ENCODE measurements around the gene PLEKHH2.
"Not testable (repeated sequence)": the region's sequence is repeated elsewhere in the genome, so short reads cannot be mapped to it uniquely, and the experiment has no call there.

Gene PLEKHH2

DNA sequence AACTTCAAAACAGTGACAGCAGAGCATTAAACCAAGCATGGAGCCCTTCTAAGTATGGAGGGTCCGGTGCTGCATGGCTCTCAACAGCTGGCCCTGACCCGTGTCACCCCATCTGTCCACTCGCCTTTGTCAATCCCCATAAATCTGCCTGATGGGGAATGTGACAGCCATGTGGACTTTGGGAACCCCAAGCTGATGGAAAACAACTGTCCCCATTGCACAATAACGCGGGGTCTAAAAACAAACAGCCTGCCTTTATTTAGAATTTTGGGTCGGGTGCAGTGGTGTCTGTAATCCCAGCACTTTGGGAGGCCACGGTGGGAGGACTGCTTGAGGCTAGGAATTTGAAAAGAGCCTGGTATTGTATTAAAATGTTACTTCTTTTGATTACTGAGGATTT lies 24.1 kb upstream of the PLEKHH2 start:
- H3K27ac Mint-ChIP-seq = no peak overlapping the region
- no peak for DNase-seq
- H3K4me1 Mint-ChIP-seq = no peaks in the 10 kb centered on the region
- H3K27me3 Mint-ChIP-seq = peaks cover 6% of the 10 kb centered on the region
- H3K4me3 Mint-ChIP-seq = no peak overlapping the region
- CTCF ChIA-PET = interaction anchor here (1.3 to 3.0 kb wide), 2 partner anchors 16 to 161 kb away, joined by 3 to 13 read pairs; partner anchors contain the start of gene THADA
- no peaks in the 10 kb centered on the region for H3K9me3 Mint-ChIP-seq
- H3K36me3 Mint-ChIP-seq = no peaks in the 10 kb centered on the region

DNA sequence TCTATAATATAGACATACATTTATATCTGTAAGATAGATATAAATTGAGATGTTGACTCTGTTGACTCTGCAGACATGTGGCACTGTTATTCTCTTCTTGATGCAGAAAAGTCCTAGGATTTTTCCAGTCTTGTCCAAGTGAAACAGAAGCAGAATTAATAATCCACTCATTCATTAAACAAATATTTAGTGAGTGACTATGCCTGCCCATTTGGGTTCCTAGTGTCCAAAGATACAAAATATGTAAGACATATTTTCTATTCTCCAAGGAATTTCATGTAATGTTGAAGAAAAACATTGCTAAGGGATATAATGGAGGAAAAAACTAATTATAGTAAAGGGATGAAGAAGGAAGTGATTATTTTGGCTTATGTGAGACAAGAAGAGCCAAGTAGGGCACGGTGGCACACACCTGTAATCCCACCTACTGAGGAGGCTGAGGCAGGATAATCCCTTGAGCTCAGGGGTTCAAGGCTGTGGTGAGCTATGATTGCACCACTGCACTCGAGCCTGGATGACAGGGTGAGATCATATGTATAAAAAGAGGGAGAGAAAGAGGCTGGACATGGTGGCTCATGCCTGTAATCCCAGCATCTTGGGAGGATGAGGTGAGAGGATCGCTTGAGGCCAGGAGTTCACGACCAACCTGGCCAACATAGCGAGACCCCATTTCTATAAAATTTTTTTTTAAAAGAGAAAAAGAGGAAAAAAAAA lies 19.9 kb upstream of the PLEKHH2 start:
- Mint-ChIP-seq H3K9me3 (no peaks in the 10 kb centered on the region), H3K27me3 (no peaks in the 10 kb centered on the region), H3K4me3 (no peak overlapping the region), H3K27ac (no peak overlapping the region), H3K36me3 (no peaks in the 10 kb centered on the region), H3K4me1 (no peaks in the 10 kb centered on the region)
- CTCF ChIA-PET = interaction anchor here (1.6 kb wide), 1 partner anchor 261 kb away, joined by 4 read pairs; no protein-coding TSS in a partner anchor
- no peak for DNase-seq

DNA sequence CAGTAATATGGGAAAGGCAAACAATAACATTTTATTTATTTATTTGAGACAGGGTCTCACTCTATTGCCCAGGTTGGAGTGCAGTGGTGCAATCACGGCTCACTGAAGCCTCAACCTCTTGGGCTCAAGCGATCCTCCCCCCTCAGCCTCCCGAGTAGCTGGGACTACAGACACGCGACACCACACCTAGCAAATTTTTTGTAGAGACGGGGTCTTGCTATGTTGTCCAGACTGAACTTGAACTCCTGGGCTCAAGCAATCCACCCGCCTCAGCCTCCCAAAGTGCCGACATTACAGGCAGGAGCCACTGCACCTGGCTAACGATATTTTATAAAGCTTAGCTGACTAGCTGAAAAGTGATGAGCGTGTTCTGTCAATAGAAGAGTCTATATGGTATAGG lies 17.5 kb upstream of the PLEKHH2 start:
- CTCF ChIA-PET = no interaction called here
- H3K36me3 Mint-ChIP-seq = no peaks in the 10 kb centered on the region
- no peak overlapping the region for H3K27ac Mint-ChIP-seq
- H3K9me3 Mint-ChIP-seq = no peaks in the 10 kb centered on the region
- DNase-seq = no peak
- H3K4me1 Mint-ChIP-seq = no peaks in the 10 kb centered on the region
- peaks cover 8% of the 10 kb centered on the region for H3K27me3 Mint-ChIP-seq
- no peak overlapping the region for H3K4me3 Mint-ChIP-seq

DNA sequence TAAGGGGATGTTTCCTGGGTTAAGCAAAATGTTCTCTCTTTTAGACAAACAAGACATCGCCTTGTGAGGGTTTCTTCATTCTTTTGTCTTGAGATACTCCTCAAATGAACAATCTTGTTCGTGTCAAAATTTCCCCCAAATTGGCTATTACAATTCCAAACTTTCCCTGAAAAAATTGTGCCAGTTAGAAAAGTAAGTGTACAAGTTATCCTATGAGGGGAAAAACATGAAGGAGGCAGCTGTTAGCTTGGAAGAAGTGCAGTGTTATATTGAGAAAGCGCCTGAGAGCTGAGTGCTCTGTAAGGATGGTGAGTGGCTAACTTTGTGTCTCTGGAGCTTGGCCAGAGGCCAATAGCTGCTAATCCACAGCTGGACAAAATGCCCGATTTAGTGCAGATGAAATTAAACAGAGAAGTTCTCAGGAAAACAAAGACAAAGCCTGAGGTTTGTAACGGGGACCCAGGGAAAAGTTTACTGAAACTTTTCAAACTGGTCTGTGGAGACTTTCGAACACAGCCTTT lies 14.1 kb upstream of the PLEKHH2 start:
- Mint-ChIP-seq H3K27me3 (peaks cover 19% of the 10 kb centered on the region), H3K36me3 (no peaks in the 10 kb centered on the region), H3K27ac (no peak overlapping the region), H3K4me1 (no peaks in the 10 kb centered on the region), H3K4me3 (no peak overlapping the region), H3K9me3 (no peaks in the 10 kb centered on the region)
- CTCF ChIA-PET = interaction anchor here (0.8 kb wide), 1 partner anchor 12 kb away, joined by 3 read pairs; no protein-coding TSS in a partner anchor
- DNase-seq = no peak

DNA sequence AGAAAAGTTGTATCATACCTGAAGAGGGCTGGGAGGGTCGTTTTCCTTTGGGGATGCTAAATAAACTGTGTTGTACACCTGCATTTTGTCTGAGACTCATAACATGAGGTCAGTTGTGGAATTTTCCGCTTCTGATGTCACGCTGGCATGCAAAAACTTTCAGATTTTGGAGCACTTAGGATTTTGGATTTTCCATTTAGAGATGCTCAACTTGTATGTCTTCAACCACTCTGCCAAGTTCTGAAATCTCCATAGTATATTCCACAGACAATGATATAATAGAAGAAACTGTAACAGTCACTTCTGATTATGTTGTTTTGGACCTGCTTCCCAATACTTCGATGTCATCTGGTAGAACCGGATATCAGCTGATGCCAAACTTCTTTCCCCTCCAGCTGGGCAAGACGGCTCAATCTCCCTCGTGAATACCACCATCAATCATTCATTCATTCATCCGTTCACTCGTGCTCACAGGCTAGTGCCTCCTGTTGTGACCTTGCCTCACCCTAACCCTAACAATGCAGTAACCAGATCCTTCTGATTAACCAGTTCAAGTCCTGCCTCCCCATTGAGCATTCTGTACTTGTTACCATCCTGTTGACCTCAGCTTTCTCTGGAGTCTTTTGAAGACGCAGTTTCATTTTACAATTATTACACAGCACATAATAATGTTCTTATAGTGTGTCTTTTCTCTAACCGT lies 5.3 kb upstream of the PLEKHH2 start:
- H3K27ac Mint-ChIP-seq = no peak overlapping the region
- DNase-seq = no peak
- CTCF ChIA-PET = no interaction called here
- H3K36me3 Mint-ChIP-seq = no peaks in the 10 kb centered on the region
- peaks cover 51% of the 10 kb centered on the region for H3K27me3 Mint-ChIP-seq
- H3K4me1 Mint-ChIP-seq = peaks cover 8% of the 10 kb centered on the region
- H3K4me3 Mint-ChIP-seq = no peak overlapping the region
- no peaks in the 10 kb centered on the region for H3K9me3 Mint-ChIP-seq

DNA sequence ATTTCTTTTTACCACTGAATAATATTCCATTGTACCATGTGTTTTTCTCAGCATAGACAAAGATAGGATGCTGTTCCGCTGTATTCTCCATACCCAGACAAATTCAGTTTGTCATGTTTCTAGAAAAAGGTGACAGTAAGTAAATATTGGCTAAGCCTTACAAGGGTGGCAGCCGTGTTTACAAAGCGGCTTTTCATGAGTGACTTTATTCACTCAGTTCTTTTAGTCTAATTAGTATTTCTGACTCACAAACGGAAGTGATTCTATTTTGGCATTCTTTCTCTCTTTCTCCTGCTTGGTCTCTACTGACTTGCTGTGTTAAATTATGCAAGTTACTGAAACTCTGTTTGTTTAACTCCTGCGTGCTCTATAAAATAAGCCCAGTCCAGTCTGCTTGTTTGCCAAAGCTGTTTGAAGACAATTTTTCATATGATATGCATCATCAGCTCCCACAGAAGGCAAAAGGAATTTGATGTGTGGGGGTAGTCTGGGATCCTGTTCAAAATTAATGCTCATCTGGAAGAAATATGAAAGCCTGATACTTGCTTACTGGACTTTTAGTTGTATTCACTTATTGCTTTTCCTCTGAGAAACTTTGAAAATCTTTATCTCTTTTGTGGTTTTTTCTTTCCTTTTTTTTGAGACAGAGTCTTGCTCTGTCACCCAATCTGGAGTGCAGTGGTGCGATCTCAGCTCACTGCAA lies 2.3 kb upstream of the PLEKHH2 start:
- DNase-seq = no peak
- Mint-ChIP-seq H3K27ac (no peak overlapping the region), H3K4me3 (no peak overlapping the region), H3K9me3 (peaks cover 4% of the 10 kb centered on the region), H3K36me3 (no peaks in the 10 kb centered on the region), H3K27me3 (peaks cover 71% of the 10 kb centered on the region), H3K4me1 (peaks cover 15% of the 10 kb centered on the region)
- CTCF ChIA-PET = interaction anchor here (0.6 to 1.2 kb wide), 2 partner anchors 50 to 336 kb away, joined by 5 to 7 read pairs; no protein-coding TSS in a partner anchor

DNA sequence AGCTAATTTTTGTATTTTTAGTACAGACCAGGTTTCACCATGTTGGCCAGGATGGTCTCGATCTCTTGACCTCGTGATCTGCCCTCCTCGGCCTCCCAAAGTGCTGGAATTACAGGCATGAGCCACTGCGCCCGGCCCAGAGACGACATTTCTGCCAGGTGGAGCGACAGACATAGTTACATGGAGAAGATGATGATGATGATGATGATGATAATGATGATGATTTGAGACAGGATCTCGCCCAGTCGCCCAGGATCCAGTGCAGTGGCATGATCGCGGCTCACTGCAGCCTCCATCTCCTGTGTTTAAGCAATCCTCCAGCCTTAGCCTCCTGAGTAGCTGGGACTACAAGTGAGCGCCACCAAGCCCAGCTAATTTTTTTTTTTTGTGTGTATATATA lies 907 bp upstream of the PLEKHH2 start:
- peaks cover 15% of the 10 kb centered on the region for H3K4me1 Mint-ChIP-seq
- H3K27me3 Mint-ChIP-seq = peaks cover 70% of the 10 kb centered on the region
- H3K9me3 Mint-ChIP-seq, H3K36me3 Mint-ChIP-seq, DNase-seq, CTCF ChIA-PET: not testable (repeated sequence)
- H3K27ac Mint-ChIP-seq = peak overlapping the region; percentile 43
- H3K4me3 Mint-ChIP-seq = peak overlapping the region; percentile 33

DNA sequence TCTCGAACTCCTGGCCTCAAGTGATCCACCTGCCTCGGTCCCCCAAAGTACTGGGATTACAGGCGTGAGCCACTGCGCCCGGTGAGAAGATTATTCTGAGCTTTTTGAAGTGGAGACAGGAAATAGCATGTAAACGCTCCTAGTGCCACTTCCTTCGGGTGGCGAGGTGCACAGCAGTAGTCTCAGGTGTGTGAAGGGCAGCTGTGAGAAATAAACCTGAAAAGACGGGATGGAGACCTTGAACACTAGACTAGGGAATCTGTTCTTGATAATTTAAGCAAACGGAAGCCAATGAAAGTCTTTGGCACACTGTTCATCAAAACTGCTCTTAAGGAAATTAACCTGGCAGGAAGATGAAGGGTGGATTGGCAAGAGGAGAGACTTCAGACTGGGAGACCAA lies 439 bp upstream of the PLEKHH2 start:
- peaks cover 4% of the 10 kb centered on the region for H3K9me3 Mint-ChIP-seq
- CTCF ChIA-PET = no interaction called here
- peaks cover 15% of the 10 kb centered on the region for H3K4me1 Mint-ChIP-seq
- H3K36me3 Mint-ChIP-seq = no peaks in the 10 kb centered on the region
- peak overlapping the region; percentile 79 for H3K4me3 Mint-ChIP-seq
- H3K27me3 Mint-ChIP-seq = peaks cover 70% of the 10 kb centered on the region
- DNase-seq = peak; percentile 49
- peak overlapping the region; percentile 47 for H3K27ac Mint-ChIP-seq

DNA sequence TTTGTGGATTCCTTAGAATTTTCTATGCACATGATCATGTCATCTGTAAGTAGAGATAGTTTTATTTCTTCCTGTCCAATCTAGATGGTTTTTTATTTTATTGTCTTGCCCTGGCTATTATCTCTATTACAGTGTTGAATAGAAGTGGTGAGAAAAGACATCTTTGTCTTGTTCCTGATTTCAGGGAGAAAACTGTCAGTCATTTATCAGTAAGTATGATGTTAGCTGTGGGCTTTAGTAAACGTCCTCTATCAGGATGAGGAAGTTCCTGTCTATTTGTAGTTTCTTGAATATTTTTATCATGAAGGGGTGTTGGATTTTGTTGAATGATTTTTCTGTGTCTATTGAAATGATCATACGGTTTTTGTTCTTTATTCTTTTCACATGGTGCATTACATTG lies 5.3 kb downstream of the PLEKHH2 start:
- no peak overlapping the region for H3K27ac Mint-ChIP-seq
- no peak overlapping the region for H3K4me3 Mint-ChIP-seq
- no peak for DNase-seq
- peaks cover 19% of the 10 kb centered on the region for H3K27me3 Mint-ChIP-seq
- H3K9me3 Mint-ChIP-seq = peaks cover 4% of the 10 kb centered on the region
- CTCF ChIA-PET = no interaction called here
- no peaks in the 10 kb centered on the region for H3K36me3 Mint-ChIP-seq
- peaks cover 5% of the 10 kb centered on the region for H3K4me1 Mint-ChIP-seq

DNA sequence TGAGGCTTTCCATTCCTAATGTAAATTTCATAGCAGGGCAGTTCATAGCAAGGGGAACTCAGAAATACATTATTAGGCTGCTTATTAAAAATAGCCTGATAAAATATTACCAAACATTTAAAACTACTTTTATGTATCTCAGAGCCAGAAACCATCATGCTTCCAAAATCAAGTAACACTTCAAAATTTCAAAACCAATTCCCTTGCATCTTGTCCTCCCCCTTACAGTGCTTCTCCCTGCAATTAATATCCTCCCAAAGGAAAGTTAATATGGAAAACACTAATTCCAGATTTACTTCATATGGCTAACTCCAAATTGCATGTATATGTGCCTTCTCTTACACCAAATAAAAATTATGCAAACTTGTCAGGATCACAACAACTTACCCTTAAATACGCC lies 6.6 kb downstream of the PLEKHH2 start:
- peaks cover 14% of the 10 kb centered on the region for H3K27me3 Mint-ChIP-seq
- CTCF ChIA-PET = no interaction called here
- no peaks in the 10 kb centered on the region for H3K4me1 Mint-ChIP-seq
- H3K27ac Mint-ChIP-seq = no peak overlapping the region
- H3K36me3 Mint-ChIP-seq = no peaks in the 10 kb centered on the region
- no peak overlapping the region for H3K4me3 Mint-ChIP-seq
- peaks cover 4% of the 10 kb centered on the region for H3K9me3 Mint-ChIP-seq
- DNase-seq = no peak

DNA sequence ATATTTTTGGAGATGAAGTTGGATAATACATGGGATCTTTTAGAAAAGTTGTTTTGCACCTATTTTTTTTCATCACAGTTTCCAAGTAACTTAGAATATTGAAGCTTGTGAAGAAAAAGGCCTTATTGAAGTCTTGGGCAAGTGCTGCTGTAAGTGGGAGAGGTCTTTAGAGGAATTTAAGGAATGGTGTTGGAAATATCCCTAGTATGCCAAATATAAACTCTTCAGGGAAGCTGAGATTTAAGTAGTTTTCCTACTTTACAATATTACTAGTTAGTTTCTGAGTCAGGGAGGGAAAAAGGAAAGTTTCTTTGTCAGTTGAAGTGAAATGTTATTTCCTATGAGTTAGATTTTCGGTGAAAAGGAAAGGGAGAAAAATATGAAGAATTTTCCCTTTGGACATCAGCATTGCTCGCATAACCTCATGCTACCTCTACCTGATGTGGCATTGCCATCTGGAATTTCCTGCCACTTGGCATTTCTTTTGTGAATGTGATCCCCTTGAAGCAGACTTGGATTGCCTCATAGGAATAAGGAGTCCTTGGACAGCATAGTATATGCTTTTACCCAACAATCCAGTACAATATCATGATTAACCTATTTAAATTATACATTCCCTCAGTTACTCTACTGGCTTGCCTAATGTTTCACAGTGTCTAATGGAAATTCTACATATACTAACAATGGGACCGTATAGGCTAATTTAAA lies 12.1 kb downstream of the PLEKHH2 start:
- no peak overlapping the region for H3K4me3 Mint-ChIP-seq
- H3K4me1 Mint-ChIP-seq = no peaks in the 10 kb centered on the region
- CTCF ChIA-PET = no interaction called here
- H3K36me3 Mint-ChIP-seq = no peaks in the 10 kb centered on the region
- no peak for DNase-seq
- H3K27ac Mint-ChIP-seq = no peak overlapping the region
- H3K9me3 Mint-ChIP-seq = no peaks in the 10 kb centered on the region
- peaks cover 4% of the 10 kb centered on the region for H3K27me3 Mint-ChIP-seq

DNA sequence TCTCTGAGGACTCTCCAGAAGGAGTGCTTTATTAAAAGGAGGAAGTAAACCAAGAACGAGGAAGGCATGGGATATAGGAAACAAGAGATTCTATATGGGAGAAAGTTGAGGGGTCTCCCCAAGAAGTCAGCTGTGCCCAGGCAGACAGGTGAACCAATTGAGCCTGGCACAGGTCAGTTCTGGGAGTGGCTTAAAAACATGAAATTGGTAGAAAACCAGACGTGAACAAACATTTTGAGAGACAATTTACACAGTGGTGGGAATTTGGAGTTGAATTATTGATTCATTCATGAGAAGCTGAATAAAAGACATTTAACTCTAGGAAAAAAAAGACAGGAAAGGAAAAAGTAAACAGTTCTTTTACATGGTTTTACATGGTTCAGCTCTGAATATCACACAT lies 16.4 kb downstream of the PLEKHH2 start:
- no peaks in the 10 kb centered on the region for H3K4me1 Mint-ChIP-seq
- CTCF ChIA-PET = no interaction called here
- H3K27me3 Mint-ChIP-seq = peaks cover 6% of the 10 kb centered on the region
- no peak for DNase-seq
- H3K9me3 Mint-ChIP-seq = no peaks in the 10 kb centered on the region
- no peak overlapping the region for H3K27ac Mint-ChIP-seq
- no peaks in the 10 kb centered on the region for H3K36me3 Mint-ChIP-seq
- no peak overlapping the region for H3K4me3 Mint-ChIP-seq

DNA sequence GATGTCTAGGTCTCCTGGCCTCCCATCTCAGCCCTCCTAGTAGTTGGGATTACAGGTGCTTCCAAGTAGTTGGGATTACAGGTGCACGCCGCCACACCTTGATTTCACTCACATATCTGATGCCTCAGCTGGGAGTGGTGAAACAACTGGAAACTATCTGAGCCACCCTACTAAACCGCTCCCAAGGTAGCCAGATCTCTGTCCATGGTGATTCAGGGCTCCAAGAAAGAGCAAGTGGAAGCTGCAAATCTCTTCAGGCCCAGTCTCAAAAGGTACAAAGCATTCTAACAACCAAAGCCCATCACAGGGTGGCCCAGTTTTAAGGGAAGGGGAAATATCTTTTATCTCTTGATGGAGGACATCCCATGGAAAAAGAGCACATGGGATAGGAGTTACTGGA lies 20.2 kb downstream of the PLEKHH2 start:
- CTCF ChIA-PET = no interaction called here
- no peak overlapping the region for H3K4me3 Mint-ChIP-seq
- no peak overlapping the region for H3K27ac Mint-ChIP-seq
- H3K36me3 Mint-ChIP-seq = no peaks in the 10 kb centered on the region
- peaks cover 6% of the 10 kb centered on the region for H3K27me3 Mint-ChIP-seq
- no peaks in the 10 kb centered on the region for H3K4me1 Mint-ChIP-seq
- no peaks in the 10 kb centered on the region for H3K9me3 Mint-ChIP-seq
- no peak for DNase-seq

Data from activated naive CD4-positive, alpha-beta T cell treated with anti-CD3 and anti-CD28 coated beads, Interleukin-2, amount 10 ng/mL, durations not matched to agents 7 days and 5 days (primary cell).